ENCODE results near the gene KCP.

DNA sequence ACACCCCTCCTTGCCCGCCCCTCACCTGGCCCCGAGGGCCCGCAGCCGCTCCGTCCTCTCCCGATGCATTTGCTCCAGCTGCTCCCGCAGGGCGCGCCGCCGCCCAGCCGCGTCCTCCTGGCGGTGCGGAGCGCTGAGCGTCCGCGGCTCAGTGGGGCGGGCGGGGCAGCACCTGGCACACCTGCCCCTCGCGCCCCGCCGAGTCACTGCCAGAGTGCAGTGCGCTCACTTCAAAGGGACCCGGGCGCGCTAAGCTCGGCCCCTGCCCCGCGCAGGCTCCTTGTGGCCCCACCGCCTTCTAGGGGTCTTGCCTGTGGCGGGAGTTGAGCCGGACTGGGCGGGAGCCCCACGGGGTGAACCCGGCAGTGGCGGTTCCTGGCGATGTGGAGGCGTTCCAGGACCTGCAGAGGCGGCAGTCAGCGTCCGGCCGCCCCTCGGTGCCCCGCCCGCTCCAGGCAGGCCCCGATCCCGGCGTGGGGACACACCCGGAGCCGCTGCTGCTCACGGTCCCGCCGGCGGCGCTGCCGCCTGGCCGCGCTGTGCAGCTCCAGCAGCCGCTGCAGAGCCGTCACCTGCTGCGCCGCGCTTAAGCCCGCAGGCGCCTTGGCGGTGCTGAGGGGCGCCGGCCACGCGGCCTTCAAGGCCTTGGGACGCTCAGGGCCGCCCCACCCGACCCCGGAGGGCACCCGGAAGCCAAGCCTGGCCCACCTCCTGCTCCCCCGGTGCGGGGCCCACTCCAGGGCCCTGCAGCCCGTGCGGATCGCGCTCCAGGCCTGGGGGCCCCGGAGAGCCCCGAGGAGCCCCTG is 41.2 kb downstream of the KCP start:
- TF ChIP-seq, protein P1, sequence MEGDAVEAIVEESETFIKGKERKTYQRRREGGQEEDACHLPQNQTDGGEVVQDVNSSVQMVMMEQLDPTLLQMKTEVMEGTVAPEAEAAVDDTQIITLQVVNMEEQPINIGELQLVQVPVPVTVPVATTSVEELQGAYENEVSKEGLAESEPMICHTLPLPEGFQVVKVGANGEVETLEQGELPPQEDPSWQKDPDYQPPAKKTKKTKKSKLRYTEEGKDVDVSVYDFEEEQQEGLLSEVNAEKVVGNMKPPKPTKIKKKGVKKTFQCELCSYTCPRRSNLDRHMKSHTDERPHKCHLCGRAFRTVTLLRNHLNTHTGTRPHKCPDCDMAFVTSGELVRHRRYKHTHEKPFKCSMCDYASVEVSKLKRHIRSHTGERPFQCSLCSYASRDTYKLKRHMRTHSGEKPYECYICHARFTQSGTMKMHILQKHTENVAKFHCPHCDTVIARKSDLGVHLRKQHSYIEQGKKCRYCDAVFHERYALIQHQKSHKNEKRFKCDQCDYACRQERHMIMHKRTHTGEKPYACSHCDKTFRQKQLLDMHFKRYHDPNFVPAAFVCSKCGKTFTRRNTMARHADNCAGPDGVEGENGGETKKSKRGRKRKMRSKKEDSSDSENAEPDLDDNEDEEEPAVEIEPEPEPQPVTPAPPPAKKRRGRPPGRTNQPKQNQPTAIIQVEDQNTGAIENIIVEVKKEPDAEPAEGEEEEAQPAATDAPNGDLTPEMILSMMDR (IDR thresholded peaks at IDR 0.05): no peak
- TF ChIP-seq KAT7 (CRISPR knock-in tag; IDR thresholded peaks at IDR 0.05; ENCODE audit: borderline replicate concordance) (no peak; the same call in 1 of the 2 replicates), TCF7 (CRISPR knock-in tag; IDR thresholded peaks at IDR 0.05; ENCODE audit: low read depth) (no peak), ZNF416 (CRISPR knock-in tag; IDR thresholded peaks at IDR 0.05) (no peak), JUN (CRISPR knock-in tag; IDR thresholded peaks at IDR 0.05) (no peak), SMAD4 (CRISPR knock-in tag; IDR thresholded peaks at IDR 0.05) (no peak)
- TF ChIP-seq, protein P2, sequence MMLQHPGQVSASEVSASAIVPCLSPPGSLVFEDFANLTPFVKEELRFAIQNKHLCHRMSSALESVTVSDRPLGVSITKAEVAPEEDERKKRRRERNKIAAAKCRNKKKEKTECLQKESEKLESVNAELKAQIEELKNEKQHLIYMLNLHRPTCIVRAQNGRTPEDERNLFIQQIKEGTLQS (CRISPR knock-in tag; conservative IDR thresholded peaks at IDR 0.05): no peak
- TF ChIP-seq, protein P3, sequence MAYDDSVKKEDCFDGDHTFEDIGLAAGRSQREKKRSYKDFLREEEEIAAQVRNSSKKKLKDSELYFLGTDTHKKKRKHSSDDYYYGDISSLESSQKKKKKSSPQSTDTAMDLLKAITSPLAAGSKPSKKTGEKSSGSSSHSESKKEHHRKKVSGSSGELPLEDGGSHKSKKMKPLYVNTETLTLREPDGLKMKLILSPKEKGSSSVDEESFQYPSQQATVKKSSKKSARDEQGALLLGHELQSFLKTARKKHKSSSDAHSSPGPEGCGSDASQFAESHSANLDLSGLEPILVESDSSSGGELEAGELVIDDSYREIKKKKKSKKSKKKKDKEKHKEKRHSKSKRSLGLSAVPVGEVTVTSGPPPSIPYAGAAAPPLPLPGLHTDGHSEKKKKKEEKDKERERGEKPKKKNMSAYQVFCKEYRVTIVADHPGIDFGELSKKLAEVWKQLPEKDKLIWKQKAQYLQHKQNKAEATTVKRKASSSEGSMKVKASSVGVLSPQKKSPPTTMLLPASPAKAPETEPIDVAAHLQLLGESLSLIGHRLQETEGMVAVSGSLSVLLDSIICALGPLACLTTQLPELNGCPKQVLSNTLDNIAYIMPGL (CRISPR knock-in tag; IDR thresholded peaks at IDR 0.05): no peak; the same call in 1 of the 2 replicates
- TF ChIP-seq, protein P4, sequence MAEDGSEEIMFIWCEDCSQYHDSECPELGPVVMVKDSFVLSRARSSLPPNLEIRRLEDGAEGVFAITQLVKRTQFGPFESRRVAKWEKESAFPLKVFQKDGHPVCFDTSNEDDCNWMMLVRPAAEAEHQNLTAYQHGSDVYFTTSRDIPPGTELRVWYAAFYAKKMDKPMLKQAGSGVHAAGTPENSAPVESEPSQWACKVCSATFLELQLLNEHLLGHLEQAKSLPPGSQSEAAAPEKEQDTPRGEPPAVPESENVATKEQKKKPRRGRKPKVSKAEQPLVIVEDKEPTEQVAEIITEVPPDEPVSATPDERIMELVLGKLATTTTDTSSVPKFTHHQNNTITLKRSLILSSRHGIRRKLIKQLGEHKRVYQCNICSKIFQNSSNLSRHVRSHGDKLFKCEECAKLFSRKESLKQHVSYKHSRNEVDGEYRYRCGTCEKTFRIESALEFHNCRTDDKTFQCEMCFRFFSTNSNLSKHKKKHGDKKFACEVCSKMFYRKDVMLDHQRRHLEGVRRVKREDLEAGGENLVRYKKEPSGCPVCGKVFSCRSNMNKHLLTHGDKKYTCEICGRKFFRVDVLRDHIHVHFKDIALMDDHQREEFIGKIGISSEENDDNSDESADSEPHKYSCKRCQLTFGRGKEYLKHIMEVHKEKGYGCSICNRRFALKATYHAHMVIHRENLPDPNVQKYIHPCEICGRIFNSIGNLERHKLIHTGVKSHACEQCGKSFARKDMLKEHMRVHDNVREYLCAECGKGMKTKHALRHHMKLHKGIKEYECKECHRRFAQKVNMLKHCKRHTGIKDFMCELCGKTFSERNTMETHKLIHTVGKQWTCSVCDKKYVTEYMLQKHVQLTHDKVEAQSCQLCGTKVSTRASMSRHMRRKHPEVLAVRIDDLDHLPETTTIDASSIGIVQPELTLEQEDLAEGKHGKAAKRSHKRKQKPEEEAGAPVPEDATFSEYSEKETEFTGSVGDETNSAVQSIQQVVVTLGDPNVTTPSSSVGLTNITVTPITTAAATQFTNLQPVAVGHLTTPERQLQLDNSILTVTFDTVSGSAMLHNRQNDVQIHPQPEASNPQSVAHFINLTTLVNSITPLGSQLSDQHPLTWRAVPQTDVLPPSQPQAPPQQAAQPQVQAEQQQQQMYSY (CRISPR knock-in tag; IDR thresholded peaks at IDR 0.05): no peak
